IMR-90 (cell line): ENCODE data around the gene MTX3. TPM values are rescaled to one million over a fixed set of nuclear protein-coding genes. Genes with fewer than 3 reads are reported as not detected.

ENCODE experiments used
- ATAC-seq: fragments of 200-7000 bp; cut with Tn5 transposase; 2 replicates; pipeline ENCODE4 v1.9.1; 2020; ENCODE audit warnings: low read depth, mild to moderate bottlenecking, moderate library complexity
- BruUV-seq: library from RNA; stranded (reverse); fragments of 400-500 nt; replicated peaks from 2 replicates; lab custom pipeline; 2021; lab: Mats Ljungman, UMichigan
- CTCF ChIA-PET: fragments of 300-600 bp; formaldehyde crosslinking; extraction: SDS; loops from one replicate; lab custom pipeline; 2021; ENCODE audit warnings: antibody characterized with exemption; lab: Yijun Ruan, JAX
- POLR2A ChIA-PET: fragments of 300-600 bp; sonication (Branson Sonifier 250); formaldehyde crosslinking; loops from one replicate; lab custom pipeline; 2022; ENCODE audit warnings: antibody characterized with exemption; ENCODE audit not compliant: unreplicated experiment; lab: Charles Lee
- DNase-seq: peaks from one replicate; pipeline ENCODE4 v3.0.0; 2013
- H2AFZ ChIP-seq: replicated peaks from 2 replicates; pipeline ENCODE3; 2013; ENCODE audit warnings: low read length, mild to moderate bottlenecking; ENCODE audit not compliant: poor library complexity
- H2AK5ac ChIP-seq: 2 replicates; pipeline ENCODE4 v1.6.1; 2013; ENCODE audit warnings: low read depth, low read length, inconsistent platforms
- H2AK9ac ChIP-seq: replicated peaks from 2 replicates; pipeline ENCODE3; 2013; ENCODE audit warnings: mild to moderate bottlenecking, low read depth, low read length, moderate library complexity; ENCODE audit not compliant: poor library complexity
- H2BK120ac ChIP-seq: 2 replicates; pipeline ENCODE4 v1.6.1; 2013; ENCODE audit warnings: low read depth, low read length, inconsistent platforms
- H2BK15ac ChIP-seq: 3 replicates; pipeline ENCODE4 v1.6.1; 2013; ENCODE audit warnings: low read depth, low read length, inconsistent platforms
- H2BK20ac ChIP-seq: 2 replicates; pipeline ENCODE4 v1.6.1; 2013; ENCODE audit warnings: low read depth, mild to moderate bottlenecking, inconsistent platforms, low read length, moderate library complexity
- H2BK5ac ChIP-seq: 2 replicates; pipeline ENCODE4 v1.6.1; 2013; ENCODE audit warnings: mild to moderate bottlenecking, low read depth, low read length, inconsistent platforms; ENCODE audit not compliant: poor library complexity, severe bottlenecking
- H3K14ac ChIP-seq: replicated peaks from 2 replicates; pipeline ENCODE4 v1.6.1; 2013; ENCODE audit warnings: low read depth, low read length, inconsistent platforms
- H3K18ac ChIP-seq: 2 replicates; pipeline ENCODE4 v1.6.1; 2013; ENCODE audit warnings: low read depth, low read length, control low read depth
- H3K23ac ChIP-seq: 2 replicates; pipeline ENCODE4 v1.6.1; 2013; ENCODE audit warnings: low read depth, low read length, inconsistent platforms
- H3K27ac ChIP-seq: 2 replicates; pipeline ENCODE4 v1.5.1; 2013; ENCODE audit warnings: mild to moderate bottlenecking, control low read depth, low read length; ENCODE audit not compliant: insufficient read depth
- H3K27me3 ChIP-seq: 2 replicates; pipeline ENCODE4 v1.6.1; 2013; ENCODE audit warnings: low read length; ENCODE audit not compliant: control insufficient read depth, insufficient read depth
- H3K36me3 ChIP-seq: 2 replicates; pipeline ENCODE4 v1.6.1; 2013; ENCODE audit warnings: low read length, mixed read lengths; ENCODE audit not compliant: control insufficient read depth, insufficient read depth
- H3K4ac ChIP-seq: 2 replicates; pipeline ENCODE4 v1.6.1; 2013; ENCODE audit warnings: low read depth, low read length, inconsistent platforms
- H3K4me1 ChIP-seq: 2 replicates; pipeline ENCODE4 v1.6.1; 2013; ENCODE audit warnings: low read length, mixed read lengths; ENCODE audit not compliant: control insufficient read depth, insufficient read depth
- H3K4me2 ChIP-seq: 2 replicates; pipeline ENCODE4 v1.6.1; 2013; ENCODE audit warnings: low read depth, mild to moderate bottlenecking, control low read depth, low read length, moderate library complexity
- H3K4me3 ChIP-seq: 2 replicates; pipeline ENCODE4 v1.5.1; 2013; ENCODE audit warnings: low read depth, mild to moderate bottlenecking, control low read depth, low read length, moderate library complexity; ENCODE audit not compliant: insufficient read depth
- H3K56ac ChIP-seq: 2 replicates; pipeline ENCODE4 v1.6.1; 2013; ENCODE audit warnings: low read length, inconsistent platforms; ENCODE audit not compliant: insufficient read depth; ENCODE audit errors: extremely low read depth
- H3K79me1 ChIP-seq, 2 experiments: 2 replicates each; pipeline ENCODE4 v1.6.1; 2013; ENCODE audit warnings: low read length in 2 of 2, inconsistent platforms in 1 of 2, low read depth in 1 of 2
- H3K9ac ChIP-seq: 2 replicates; pipeline ENCODE4 v1.6.1; 2013; ENCODE audit warnings: low read depth, low read length, control low read depth
- H3K9me1 ChIP-seq: 2 replicates; pipeline ENCODE4 v1.6.1; 2013; ENCODE audit warnings: low read length, inconsistent platforms; ENCODE audit not compliant: insufficient read depth
- H3K9me3 ChIP-seq: 2 replicates; pipeline ENCODE4 v1.6.1; 2013; ENCODE audit warnings: low read length; ENCODE audit not compliant: control insufficient read depth, insufficient read depth
- H4K20me1 ChIP-seq: 2 replicates; pipeline ENCODE4 v1.6.1; 2013; ENCODE audit warnings: low read length, inconsistent platforms; ENCODE audit not compliant: insufficient read depth
- H4K5ac ChIP-seq: 2 replicates; pipeline ENCODE4 v1.6.1; 2013; ENCODE audit warnings: mild to moderate bottlenecking, low read depth, low read length, control low read depth
- H4K8ac ChIP-seq, 2 experiments: 2 replicates each; pipeline ENCODE4 v1.6.1; 2013; ENCODE audit warnings: low read depth in 2 of 2, low read length in 2 of 2, control low read depth in 1 of 2, inconsistent platforms in 1 of 2
- H4K91ac ChIP-seq: 2 replicates; pipeline ENCODE4 v1.6.1; 2013; ENCODE audit warnings: low read depth, low read length, inconsistent platforms; ENCODE audit not compliant: insufficient read depth
- CEBPB ChIP-seq: IDR thresholded peaks from 2 replicates; pipeline ENCODE4 v1.6.1; 2012; ENCODE audit warnings: low read depth, low read length, improper control_type of control experiment
- CTCF ChIP-seq: conservative IDR thresholded peaks from 2 replicates; pipeline ENCODE4 v1.5.1; 2012; ENCODE audit warnings: mild to moderate bottlenecking, low read depth, low read length, improper control_type of control experiment
- ELK1 ChIP-seq: fragments of 150-350 bp; IDR thresholded peaks from 2 replicates; pipeline ENCODE4 v1.6.1; 2016; ENCODE audit warnings: low read depth, mild to moderate bottlenecking, low read length, moderate library complexity, borderline replicate concordance
- FOS ChIP-seq: fragments of 150-350 bp; IDR thresholded peaks from 2 replicates; pipeline ENCODE4 v1.6.1; 2016; ENCODE audit warnings: low read depth, low read length
- MAZ ChIP-seq: IDR thresholded peaks from 2 replicates; pipeline ENCODE4 v1.6.1; 2012; ENCODE audit warnings: low read depth, mild to moderate bottlenecking, low read length, improper control_type of control experiment, moderate library complexity, borderline replicate concordance
- MXI1 ChIP-seq: IDR thresholded peaks from 2 replicates; pipeline ENCODE4 v1.6.1; 2012; ENCODE audit warnings: low read depth, mild to moderate bottlenecking, low read length, moderate library complexity, borderline replicate concordance
- NFE2L2 ChIP-seq: fragments of 150-350 bp; IDR thresholded peaks from 2 replicates; pipeline ENCODE4 v1.6.1; 2016; ENCODE audit warnings: low read depth, mild to moderate bottlenecking, low read length
- POLR2A ChIP-seq: IDR thresholded peaks from 2 replicates; pipeline ENCODE4 v1.6.1; 2012; ENCODE audit warnings: mild to moderate bottlenecking, low read depth, low read length
- RAD21 ChIP-seq: IDR thresholded peaks from 2 replicates; pipeline ENCODE4 v1.6.1; 2012; ENCODE audit warnings: low read length, improper control_type of control experiment
- RCOR1 ChIP-seq: IDR thresholded peaks from 2 replicates; pipeline ENCODE4 v1.6.1; 2012; ENCODE audit warnings: mild to moderate bottlenecking, low read length, improper control_type of control experiment; ENCODE audit not compliant: insufficient replicate concordance
- RFX5 ChIP-seq: IDR thresholded peaks from 2 replicates; pipeline ENCODE4 v1.8.0; 2012; ENCODE audit warnings: low read depth, mild to moderate bottlenecking, low read length, moderate library complexity
- SMC3 ChIP-seq: fragments of 150-350 bp; IDR thresholded peaks from 2 replicates; pipeline ENCODE4 v1.6.1; 2016; ENCODE audit warnings: low read depth, mild to moderate bottlenecking, antibody characterized with exemption, low read length, moderate library complexity
- WGBS, 2 experiments: methylation state at CpG; one replicate each; pipeline versions ENCODE4 v1.1.5 to v1.1.7; 2013; ENCODE audit warnings: missing lambda C conversion rate in 2 of 2; ENCODE audit not compliant: insufficient read length in 1 of 2; ENCODE audit errors: extremely low coverage in 2 of 2; 5-methylcytosine and 5-hydroxymethylcytosine counted together
- dilution Hi-C: fragments of 300-500 bp; cut with HindIII; formaldehyde crosslinking; loops from one replicate; pipeline ENCODE4 v1.14.3; 2018; ENCODE audit warnings: low sequenced_read_pairs; ENCODE audit not compliant: unreplicated experiment
- in situ Hi-C: fragments of 300-500 bp; cut with MboI; formaldehyde crosslinking; loops from 3 replicates; pipeline ENCODE4 v1.14.3; 2019; ENCODE audit warnings: low sequenced_read_pairs, inconsistent platforms, mixed read lengths
- intact Hi-C: fragments of 100-400 bp; cut with micrococcal nuclease; formaldehyde crosslinking; loops from 2 replicates; pipeline ENCODE4 v1.10.0; 2022
- polyA plus RNA-seq, 3 experiments: library from polyadenylated mRNA; depleted of rRNA; stranded (reverse); fragments of >200 nt; gene quantifications; 2 replicates each; pipeline ENCODE4 v1.2.3, GENCODE V29; 2012; ENCODE audit warnings: low replicate concordance in 1 of 3
- total RNA-seq: library from RNA; depleted of rRNA; stranded (reverse); fragments of >200 nt; gene quantifications from 2 replicates; pipeline ENCODE4 v1.2.3, GENCODE V29; 2012

Gene MTX3
- total and polyA plus RNA-seq, 2 of the 4 experiments (the other 2 are of a cell fraction): 6.6 to 12.7 TPM

GRCh38 chr5:79973996-79974395, 17.1 kb downstream of the MTX3 start:
- Histone ChIP-seq H3K79me1 (peaks cover 0 to 7% of the 10 kb centered on the region in 2 experiments; a peak in 2 of 4 replicates), H3K18ac (peak overlapping the region; percentile 84; the same call in 1 of the 2 replicates), H4K5ac (no peak overlapping the region), H2BK20ac (peak overlapping the region; percentile 54), H3K4me2 (no peak overlapping the region), H3K36me3 (peaks cover 8% of the 10 kb centered on the region), H3K14ac (peak overlapping the region; percentile 53; the same call in 1 of the 2 replicates), H2BK5ac (no peak overlapping the region), H3K4me3 (no peak overlapping the region), H3K27me3 (no peaks in the 10 kb centered on the region), H4K20me1 (no peaks in the 10 kb centered on the region), H2AK9ac (no peak overlapping the region), H2BK15ac (no peak overlapping the region; the same call in 2 of the 3 replicates), H3K23ac (no peak overlapping the region), H3K9me1 (peaks cover 3% of the 10 kb centered on the region; the same call in 1 of the 2 replicates), H2BK120ac (peak overlapping the region; percentile 74), H3K9ac (no peak overlapping the region), H3K9me3 (no peaks in the 10 kb centered on the region), H3K56ac (no peak overlapping the region), H3K27ac (no peak overlapping the region), H2AFZ (no peak overlapping the region), H4K91ac (no peak overlapping the region; the same call in 1 of the 2 replicates), H3K4me1 (peaks cover 18% of the 10 kb centered on the region), H4K8ac (0 out of 4 replicates have a peak overlapping the region, but pooled peaks of 1 of the 2 experiments have one; percentile 32), H3K4ac (peak overlapping the region; percentile 67), H2AK5ac (peak overlapping the region; percentile 74; the same call in 1 of the 2 replicates)
- dilution Hi-C loops: no loop called here
- DNase-seq: no peak
- in situ Hi-C loops: no loop called here
- BruUV-seq: no TSS peak
- intact Hi-C loops: no loop called here
- no CpG with 5 or more reads among the region's 3 CpGs for WGBS, 2 experiments
- no peak for TF ChIP-seq RFX5
- no peak for TF ChIP-seq ELK1
- TF ChIP-seq MAZ: no peak
- no peak for TF ChIP-seq MXI1
- TF ChIP-seq RAD21: no peak
- TF ChIP-seq NFE2L2: no peak
- TF ChIP-seq RCOR1: no peak
- TF ChIP-seq CEBPB: no peak
- no peak for TF ChIP-seq SMC3
- no peak for TF ChIP-seq CTCF
- no peak for TF ChIP-seq FOS
- TF ChIP-seq POLR2A: no peak
- ChIA-PET CTCF (no interaction called here), POLR2A (no interaction called here)
- ATAC-seq: no peak
